T follicular helper cell (primary cell): ENCODE results near the gene UPK3A.

Source experiments
- DNase-seq: peaks from one replicate; pipeline ENCODE4 v3.0.0-alpha.2; 2020; ENCODE audit warnings: low read depth

UPK3A gene

DNA sequence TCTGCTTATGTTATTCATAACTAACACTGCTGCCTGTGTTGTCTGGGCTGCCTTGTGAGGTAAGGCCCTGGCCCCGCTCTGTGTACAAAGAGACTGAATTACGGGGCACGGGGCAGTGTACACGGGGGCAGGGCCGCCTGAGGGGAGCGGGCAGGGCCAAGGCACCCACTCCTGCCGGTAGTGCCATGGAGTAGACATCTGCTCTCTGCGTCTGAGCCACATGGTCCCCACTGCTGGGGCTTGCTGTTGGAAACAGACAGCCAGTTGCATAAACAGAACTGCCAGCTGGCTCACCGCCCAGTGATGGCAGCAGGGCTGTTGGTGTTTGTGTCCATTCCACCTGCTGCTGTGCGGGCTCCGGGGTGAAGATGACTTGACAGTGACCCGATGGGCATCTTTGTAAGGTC is 44.8 kb downstream of the UPK3A start:
- no peak for DNase-seq

DNA sequence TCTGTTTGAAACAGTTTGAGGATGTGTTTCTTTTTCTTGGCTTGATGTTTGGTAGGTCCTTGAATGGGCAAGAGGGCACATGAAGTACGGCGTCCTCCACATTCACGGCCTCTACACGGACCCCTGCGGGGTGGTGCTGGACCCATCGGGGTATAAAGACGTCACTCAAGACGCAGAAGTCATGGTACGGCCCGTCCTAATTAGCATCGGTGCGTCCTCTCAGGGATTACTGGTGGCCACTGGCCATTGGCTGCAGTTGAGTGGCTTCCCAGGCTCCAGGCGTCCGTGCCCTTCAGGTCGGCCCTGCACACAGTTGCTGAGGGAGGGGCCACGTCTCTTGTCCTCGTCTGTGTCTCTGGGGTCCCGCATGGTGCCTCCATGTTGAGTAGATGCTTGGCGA is 45.8 kb downstream of the UPK3A start:
- DNase-seq = no peak

DNA sequence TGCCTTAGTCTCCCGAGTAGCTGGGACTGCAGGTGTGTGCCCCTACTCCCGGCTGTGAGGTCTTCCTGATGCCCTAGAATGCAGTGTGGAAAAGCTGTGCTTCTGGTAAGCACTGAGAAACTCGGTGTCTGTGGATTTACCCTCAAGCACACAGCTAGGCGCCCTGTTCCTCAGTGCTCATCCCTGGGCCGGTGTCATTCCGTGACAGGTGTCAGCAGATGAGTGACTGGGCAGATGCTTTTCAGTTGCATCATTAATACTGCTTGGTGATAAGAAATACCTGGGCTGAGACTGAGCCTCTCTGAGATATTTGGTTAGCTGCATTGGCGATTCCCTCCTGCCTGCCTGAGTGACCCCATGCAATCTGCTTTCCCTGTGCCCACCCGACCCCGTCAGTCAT is 46.7 kb downstream of the UPK3A start:
- DNase-seq = no peak

DNA sequence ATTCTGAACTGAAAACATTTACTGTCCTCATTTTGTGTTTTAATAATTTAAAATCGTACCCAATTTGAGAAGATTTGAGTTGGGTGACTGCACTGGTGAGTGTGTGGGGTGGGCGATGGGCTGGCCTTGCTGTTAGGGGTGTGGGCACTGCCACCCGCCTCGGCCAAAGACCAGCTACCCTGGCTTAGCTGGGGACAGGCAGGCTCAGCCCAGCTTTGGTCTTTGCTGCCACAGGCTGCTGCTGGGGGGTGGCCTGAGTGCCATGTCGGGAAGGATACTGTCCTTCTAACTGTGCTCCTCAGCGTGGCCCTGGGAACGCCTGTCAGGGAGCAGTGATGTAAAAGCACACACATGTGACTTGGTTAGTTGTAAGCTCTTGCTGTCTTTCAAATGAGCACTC is 47.3 kb downstream of the UPK3A start:
- no peak for DNase-seq

DNA sequence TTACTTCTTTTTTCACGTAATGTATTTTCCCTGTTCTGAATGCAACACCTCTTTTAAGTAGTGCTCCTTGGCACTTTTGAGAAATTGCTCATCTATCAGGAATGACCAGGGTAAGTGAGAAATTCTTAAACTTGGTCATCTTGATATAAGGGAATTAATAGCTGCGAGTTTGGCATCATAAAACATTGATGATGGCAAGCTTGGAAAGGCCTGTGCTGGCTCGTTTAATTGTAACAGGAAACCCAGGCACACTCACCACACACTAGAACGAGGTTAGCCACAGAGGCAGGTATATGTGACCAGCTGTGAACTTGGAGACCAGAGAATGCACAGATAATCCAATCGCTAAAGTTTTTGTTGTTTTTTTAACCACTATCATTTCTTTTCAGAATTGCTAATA is 49.3 kb downstream of the UPK3A start:
- no peak for DNase-seq

DNA sequence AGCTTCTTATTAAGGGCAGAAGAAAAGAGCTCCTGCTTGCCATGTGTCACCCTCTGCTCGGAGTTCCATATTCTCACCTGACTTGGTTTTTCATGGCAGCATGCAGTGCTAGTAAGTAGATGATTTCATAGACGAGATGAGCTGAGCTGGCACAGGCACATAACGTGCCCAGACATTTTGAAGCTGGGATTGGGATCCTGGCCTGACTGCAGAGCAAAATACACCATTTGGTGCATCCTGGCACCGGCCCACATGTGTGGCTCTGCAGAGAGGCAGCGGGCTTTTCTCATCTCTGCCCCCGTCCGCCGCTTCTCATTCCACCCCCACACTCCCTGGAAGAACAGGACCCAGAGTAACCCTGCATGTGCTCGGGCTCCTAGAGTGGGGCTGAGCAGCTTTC is 49.8 kb downstream of the UPK3A start:
- DNase-seq = no peak

DNA sequence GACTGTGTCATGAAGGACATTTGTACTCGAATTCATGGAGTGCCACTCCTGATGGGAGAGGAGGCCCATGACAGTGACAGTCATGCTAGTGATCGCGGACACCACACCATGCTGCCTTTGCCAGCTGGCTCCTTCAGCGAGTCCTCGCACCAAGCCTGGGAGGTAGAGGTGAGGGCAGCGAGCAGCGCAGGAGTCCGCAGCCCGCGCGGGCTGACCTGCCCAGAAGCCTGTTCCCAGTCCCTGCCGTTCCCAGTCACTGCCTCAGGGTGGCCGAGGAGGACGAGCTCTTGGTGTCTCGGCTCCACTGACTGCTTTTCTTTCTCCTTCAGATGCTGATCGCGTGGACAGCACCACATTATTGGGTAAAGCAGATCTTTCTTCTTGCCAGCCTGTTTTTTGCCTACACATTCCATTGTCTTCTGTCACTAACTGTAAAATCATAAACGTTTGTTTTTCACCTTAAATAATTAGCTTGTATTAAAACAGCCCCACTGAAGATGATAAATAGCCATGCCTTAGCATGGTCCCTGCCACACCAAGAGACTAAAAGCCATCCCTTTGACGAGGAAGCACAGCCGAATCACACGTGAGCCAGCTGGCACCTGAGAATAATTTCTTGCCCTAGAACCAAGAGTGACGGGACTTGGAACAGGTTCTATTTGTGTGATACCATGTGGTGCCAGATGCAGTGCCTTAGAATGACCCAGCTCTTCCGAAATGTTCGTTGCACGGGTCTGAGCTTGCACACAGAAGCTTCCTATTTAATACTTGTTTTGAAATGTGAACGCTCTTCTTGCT is 50.5 kb downstream of the UPK3A start:
- DNase-seq = no peak

DNA sequence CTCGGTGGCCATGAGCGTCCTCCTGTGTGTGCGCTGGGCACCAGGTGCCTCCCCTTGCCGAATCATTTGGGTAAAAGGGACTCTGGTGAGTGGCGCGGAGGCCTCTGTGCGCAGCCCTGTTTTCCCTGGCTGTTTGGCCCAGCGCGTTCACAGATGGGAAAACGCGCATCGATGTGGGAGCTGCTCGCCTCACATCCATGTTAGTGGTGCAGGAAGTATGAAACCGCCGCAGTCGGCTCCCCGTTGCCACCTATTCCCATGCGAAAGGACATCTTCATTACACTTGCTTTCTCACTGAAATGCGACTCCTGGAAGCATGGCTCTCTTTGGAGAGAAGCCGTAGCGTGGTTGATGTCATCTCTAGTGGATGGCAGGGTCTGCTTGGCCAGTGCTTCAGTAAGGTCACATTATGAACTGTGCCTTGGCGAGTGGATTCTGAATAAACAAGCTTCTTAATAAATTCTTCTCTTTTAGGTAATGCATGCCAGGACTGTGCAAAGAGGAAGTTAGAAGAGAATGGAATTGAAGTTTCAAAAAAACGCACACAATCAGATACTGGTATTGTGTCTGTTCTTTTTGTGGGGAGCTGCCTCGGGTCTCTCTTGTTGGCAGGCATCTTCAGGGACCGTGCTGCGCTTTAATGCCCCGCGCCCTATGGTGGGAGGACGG is 51.2 kb downstream of the UPK3A start:
- no peak for DNase-seq

DNA sequence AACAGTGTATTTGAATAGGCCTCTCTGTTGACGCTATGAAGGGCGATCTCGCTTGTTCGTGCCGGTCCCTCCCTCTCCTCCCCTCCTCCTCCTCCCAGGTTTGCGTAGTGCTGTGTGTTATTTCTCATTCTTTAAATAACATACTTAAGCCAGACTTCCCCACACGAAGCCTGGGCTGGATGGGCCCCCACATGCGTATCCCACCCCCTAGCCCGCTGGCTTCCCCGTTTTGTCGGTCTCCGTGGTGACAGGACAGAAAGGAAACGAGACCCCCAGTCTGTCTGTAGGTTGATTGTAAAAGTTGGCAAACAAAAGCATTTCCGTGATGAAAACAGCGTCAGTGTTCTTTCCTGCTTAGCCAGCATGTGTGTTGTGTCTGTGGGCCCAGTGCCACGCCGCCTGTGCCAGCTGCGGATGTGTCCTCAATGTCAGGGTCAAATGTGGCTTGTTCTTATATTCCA is 52.3 kb downstream of the UPK3A start:
- no peak for DNase-seq

DNA sequence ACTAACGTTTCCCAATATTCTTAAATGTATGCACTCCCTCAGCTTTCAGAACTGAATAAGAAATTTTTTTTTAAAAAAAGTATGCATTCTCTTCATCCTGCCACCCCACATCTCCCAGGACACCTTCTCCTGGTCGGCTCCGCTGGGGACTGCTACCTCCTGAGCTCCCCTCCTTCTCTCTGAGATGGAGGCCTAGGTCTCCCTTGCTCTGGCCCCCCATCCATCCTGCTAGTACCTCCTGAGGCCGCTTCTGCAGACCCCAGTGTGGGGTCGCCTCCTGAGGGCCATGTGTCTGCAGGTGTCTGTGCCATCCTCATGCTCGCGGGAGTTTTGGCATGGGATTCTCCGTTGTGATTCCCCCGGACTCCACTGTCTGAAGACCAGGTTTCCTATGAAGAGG is 52.8 kb downstream of the UPK3A start:
- DNase-seq = no peak

DNA sequence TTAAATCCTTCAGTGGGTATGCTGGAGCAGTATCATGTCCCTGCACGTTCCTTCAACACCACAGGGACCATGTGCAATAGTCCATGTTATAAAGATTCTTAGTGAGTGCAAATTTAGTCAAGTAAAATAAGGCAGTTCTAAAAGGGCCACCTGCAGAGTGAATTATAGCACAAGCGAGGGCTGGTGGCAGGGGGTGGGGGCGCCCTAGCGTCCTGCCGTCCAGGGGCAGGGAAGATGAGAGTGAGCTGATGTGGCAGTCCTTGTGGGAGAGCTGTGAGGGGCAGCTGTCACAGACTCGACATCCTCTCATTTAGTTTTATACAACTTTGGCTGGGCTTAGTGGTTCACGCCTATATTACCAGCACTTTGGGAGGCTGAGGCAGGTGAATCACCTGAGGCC is 54.0 kb downstream of the UPK3A start:
- no peak for DNase-seq

DNA sequence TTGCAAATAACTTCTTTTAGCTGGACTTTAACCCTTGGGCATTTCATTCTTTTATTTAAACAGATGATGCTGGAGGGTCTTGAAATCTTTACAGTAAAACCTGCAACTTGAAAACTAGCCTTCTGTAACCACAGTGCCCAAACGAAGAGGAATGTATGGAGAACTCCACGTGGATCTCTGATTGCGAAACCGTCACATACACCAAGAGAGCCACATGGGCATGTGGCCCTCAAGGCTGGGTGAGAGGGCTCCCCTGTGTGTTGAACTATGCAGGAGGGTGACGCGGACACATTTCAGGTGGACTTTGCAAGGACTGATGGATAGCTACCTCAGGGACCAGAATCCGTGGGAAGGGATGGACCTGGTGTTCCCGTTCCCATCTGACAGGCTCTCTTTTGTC is 55.6 kb downstream of the UPK3A start:
- no peak for DNase-seq

DNA sequence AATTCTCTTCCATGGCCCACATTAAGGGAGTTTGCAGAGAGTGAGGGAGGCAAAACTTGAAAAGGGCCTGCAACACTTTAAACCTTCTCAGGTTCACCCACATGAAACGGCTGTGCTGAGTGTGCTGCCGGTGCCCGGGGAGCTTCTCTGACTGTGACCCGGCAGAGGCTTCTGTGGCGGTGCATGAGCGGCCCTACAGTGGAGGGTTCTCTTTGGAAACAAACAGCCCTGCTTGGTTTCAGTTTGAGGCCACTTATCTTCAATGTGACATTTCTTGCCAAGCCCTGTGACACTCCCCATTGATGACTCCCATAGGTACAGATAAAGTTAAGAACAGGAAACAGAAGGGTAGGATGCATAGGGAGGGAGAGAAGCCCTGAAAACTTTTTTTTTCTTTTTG is 56.7 kb downstream of the UPK3A start:
- peak; percentile 25 for DNase-seq

DNA sequence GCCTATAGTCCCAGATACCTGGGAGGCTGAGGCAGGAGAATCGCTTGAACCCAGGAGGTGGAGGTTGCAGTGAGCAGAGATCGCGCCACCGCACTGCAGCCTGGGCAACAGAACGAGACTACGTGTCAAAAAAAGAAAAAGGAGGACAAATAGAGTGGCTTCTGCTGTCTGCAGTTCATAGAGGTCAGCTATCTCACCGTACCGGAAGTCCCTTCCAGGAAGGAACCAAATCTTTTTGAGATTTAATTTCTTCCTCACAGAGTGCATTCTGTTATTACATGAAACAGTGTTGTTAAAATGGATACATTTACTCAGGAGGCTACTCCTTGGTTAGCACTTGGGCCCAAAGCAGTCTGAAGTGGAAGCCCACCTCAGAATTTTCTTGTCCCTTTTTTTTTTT is 58.4 kb downstream of the UPK3A start:
- DNase-seq = no peak

DNA sequence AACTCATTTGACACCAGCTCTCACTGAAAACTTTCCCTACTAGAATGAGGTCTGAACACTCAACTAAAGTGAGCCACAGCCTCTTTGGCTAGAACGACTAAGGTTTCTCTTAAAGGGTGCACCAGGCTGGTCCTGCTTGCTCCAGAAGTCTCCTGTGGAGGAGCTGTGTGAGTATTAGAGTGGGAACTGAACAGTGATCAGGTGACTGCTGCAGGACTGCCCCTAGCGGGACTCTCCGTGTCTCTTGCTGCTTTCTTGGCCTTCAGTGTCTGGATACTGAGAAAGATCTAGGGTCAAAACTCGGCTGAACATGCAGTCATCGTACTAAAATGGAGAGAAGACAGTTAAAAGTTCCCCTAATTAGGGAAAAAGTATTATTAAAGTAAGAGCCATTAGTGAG is 59.6 kb downstream of the UPK3A start:
- no peak for DNase-seq
